SU-DHL-6 (cell line): ENCODE data around the gene GAREM2.

Experiments used
- H2AFZ ChIP-seq: fragments of 200-600 bp; sonication (generic); 2 replicates; pipeline ENCODE4 v1.6.1; 2014; ENCODE audit warnings: low read depth, mild to moderate bottlenecking, moderate library complexity, mixed read lengths, antibody characterized with exemption, low read length; ENCODE audit not compliant: severe bottlenecking
- H3F3A ChIP-seq: fragments of 200-600 bp; shearing (Covaris generic); 2 replicates; pipeline ENCODE4 v1.6.0; 2016; ENCODE audit warnings: antibody characterized with exemption, mild to moderate bottlenecking; ENCODE audit not compliant: insufficient read depth
- H3K27ac ChIP-seq: fragments of 200-600 bp; sonication (generic); 2 replicates; pipeline ENCODE4 v1.5.1; 2016; ENCODE audit warnings: low read depth, mild to moderate bottlenecking, low read length, moderate library complexity, mixed read lengths
- H3K27me3 ChIP-seq: fragments of 200-600 bp; sonication (generic), shearing (Covaris generic); 2 replicates; pipeline ENCODE4 v1.6.0; 2014; ENCODE audit warnings: mild to moderate bottlenecking, low read length
- H3K36me3 ChIP-seq: fragments of 200-600 bp; sonication (generic); 2 replicates; pipeline ENCODE4 v1.6.1; 2014; ENCODE audit warnings: mild to moderate bottlenecking, low read length, mixed read lengths
- H3K4me2 ChIP-seq: fragments of 300-600, 200-600 bp; shearing (Covaris generic), sonication (generic); 2 replicates; pipeline ENCODE4 v1.6.0; 2014; ENCODE audit warnings: low read length, low read depth, mild to moderate bottlenecking; ENCODE audit not compliant: poor library complexity, severe bottlenecking
- H3K4me3 ChIP-seq: fragments of 200-600 bp; sonication (generic); 2 replicates; pipeline ENCODE4 v1.5.1; 2014; ENCODE audit warnings: antibody characterized with exemption, low read length, mild to moderate bottlenecking, mixed read lengths; ENCODE audit not compliant: insufficient read depth, poor library complexity, severe bottlenecking
- H3K79me2 ChIP-seq: fragments of 200-600 bp; sonication (generic); 2 replicates; pipeline ENCODE4 v1.6.1; 2014; ENCODE audit warnings: mild to moderate bottlenecking, low read length, moderate library complexity; ENCODE audit not compliant: insufficient read depth
- H3K9ac ChIP-seq: fragments of 200-600 bp; sonication (generic); 2 replicates; pipeline ENCODE4 v1.7.0; 2014; ENCODE audit warnings: mild to moderate bottlenecking, low read length
- H3K9me2 ChIP-seq: fragments of 200-600 bp; sonication (generic); replicated peaks from 2 replicates; pipeline ENCODE4 v1.6.1; 2014; ENCODE audit warnings: low read length; ENCODE audit not compliant: insufficient read depth
- H3K9me3 ChIP-seq: fragments of 200-600 bp; sonication (generic); 2 replicates; pipeline ENCODE4 v1.6.1; 2014; ENCODE audit warnings: low read length, mixed read lengths; ENCODE audit not compliant: insufficient read depth
- H4K20me1 ChIP-seq: fragments of 200-600 bp; sonication (generic); 2 replicates; pipeline ENCODE4 v1.6.1; 2014; ENCODE audit warnings: low read depth, mild to moderate bottlenecking, antibody characterized with exemption, low read length, moderate library complexity, mixed read lengths
- CTCF ChIP-seq: fragments of 200-600 bp; sonication (generic); IDR thresholded peaks from one replicate; pipeline ENCODE4 v1.5.1; 2017; ENCODE audit warnings: antibody characterized with exemption, mild to moderate bottlenecking, low read length, moderate library complexity; ENCODE audit not compliant: insufficient read depth, poor library complexity, severe bottlenecking
- EZH2phosphoT487 ChIP-seq: fragments of 200-600 bp; sonication (generic), shearing (Covaris generic); conservative IDR thresholded peaks from 2 replicates; pipeline ENCODE4 v1.6.1; 2018; ENCODE audit warnings: mild to moderate bottlenecking, antibody characterized with exemption, low read length, moderate library complexity, mixed read lengths

Gene GAREM2

GRCh38 chr2:26197516-26197915 is 24.6 kb downstream of the GAREM2 start:
- Histone ChIP-seq H3K9me3 (0 out of 2 replicates have a peak, but pooled peaks cover 5% of the 10 kb centered on the region), H3K9ac (no peak overlapping the region), H3K4me2 (no peak overlapping the region), H3K9me2 (no peaks in the 10 kb centered on the region), H4K20me1 (no peaks in the 10 kb centered on the region), H2AFZ (no peak overlapping the region), H3F3A (no peaks in the 10 kb centered on the region), H3K79me2 (no peaks in the 10 kb centered on the region), H3K27me3 (no peaks in the 10 kb centered on the region), H3K4me3 (no peak overlapping the region), H3K27ac (no peak overlapping the region), H3K36me3 (peaks cover 41% of the 10 kb centered on the region)
- TF ChIP-seq CTCF (no peak), EZH2phosphoT487 (no peak)

- Histone ChIP-seq H3K27me3 (no peaks in the 10 kb centered on the region), H3K27ac (no peak overlapping the region), H3F3A (no peaks in the 10 kb centered on the region), H3K9me2 (no peaks in the 10 kb centered on the region), H3K4me2 (no peak overlapping the region), H4K20me1 (no peaks in the 10 kb centered on the region), H3K36me3 (peaks cover 38% of the 10 kb centered on the region), H3K9ac (no peak overlapping the region), H2AFZ (no peak overlapping the region), H3K79me2 (no peaks in the 10 kb centered on the region), H3K9me3 (0 out of 2 replicates have a peak, but pooled peaks cover under 1% of the 10 kb centered on the region), H3K4me3 (no peak overlapping the region)
- TF ChIP-seq EZH2phosphoT487 (no peak), CTCF (no peak)
Observed at GRCh38 chr2:26202981-26203490, 30.1 kb downstream of the GAREM2 start.

GRCh38 chr2:26203906-26204305 is 31.0 kb downstream of the GAREM2 start:
- TF ChIP-seq CTCF (no peak), EZH2phosphoT487 (no peak)
- Histone ChIP-seq H3F3A (no peaks in the 10 kb centered on the region), H3K36me3 (peaks cover 32% of the 10 kb centered on the region; the same call in 1 of the 2 replicates)

More at GRCh38 chr2:26203906-26204305, 31.0 kb downstream of the GAREM2 start:
- H3K27me3 ChIP-seq: no peaks in the 10 kb centered on the region
- H3K27ac ChIP-seq: no peak overlapping the region
- H4K20me1 ChIP-seq: no peaks in the 10 kb centered on the region
- no peaks in the 10 kb centered on the region for H3K79me2 ChIP-seq
- no peaks in the 10 kb centered on the region for H3K9me2 ChIP-seq
- H3K4me3 ChIP-seq: no peak overlapping the region
- no peaks in the 10 kb centered on the region for H3K9me3 ChIP-seq
- H3K9ac ChIP-seq: no peak overlapping the region
- no peak overlapping the region for H2AFZ ChIP-seq
- H3K4me2 ChIP-seq: no peak overlapping the region
